ENCODE data around the gene CTIF.

DNA sequence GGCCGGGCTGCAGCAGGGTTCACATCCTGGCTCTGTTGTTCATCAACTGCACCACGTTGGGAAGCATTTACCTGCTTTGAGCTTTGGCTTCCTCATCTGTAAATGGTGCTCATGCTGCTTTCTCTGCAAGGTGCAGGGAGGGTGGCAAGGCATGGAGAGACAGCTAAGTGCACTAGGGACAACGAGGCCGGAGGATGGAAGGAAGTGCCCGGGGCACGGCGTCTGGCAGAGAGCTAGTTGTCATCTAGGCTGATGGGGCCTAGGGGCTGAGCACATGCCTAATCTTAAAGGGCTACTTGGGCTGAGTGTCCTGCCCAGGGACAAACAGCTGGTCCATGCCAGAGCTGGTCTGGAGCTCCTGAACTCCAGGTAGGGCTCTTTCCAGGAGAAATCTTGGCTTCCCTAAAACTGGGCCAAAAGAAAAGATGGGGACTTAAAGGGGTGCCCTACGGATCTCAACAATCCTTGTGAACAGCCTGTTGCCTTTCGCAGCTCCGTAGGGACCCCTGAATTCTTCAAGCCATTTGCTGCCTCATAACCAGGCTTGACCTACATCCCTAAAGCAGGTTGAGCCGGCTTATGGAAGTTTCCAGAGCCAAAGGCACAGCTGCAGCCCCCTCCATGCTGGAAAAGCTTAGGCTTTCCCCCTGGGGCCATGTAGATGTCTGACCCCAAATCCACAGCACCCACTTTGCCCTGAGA is 281.1 kb downstream of the CTIF start:
- TF ChIP-seq, protein P1, sequence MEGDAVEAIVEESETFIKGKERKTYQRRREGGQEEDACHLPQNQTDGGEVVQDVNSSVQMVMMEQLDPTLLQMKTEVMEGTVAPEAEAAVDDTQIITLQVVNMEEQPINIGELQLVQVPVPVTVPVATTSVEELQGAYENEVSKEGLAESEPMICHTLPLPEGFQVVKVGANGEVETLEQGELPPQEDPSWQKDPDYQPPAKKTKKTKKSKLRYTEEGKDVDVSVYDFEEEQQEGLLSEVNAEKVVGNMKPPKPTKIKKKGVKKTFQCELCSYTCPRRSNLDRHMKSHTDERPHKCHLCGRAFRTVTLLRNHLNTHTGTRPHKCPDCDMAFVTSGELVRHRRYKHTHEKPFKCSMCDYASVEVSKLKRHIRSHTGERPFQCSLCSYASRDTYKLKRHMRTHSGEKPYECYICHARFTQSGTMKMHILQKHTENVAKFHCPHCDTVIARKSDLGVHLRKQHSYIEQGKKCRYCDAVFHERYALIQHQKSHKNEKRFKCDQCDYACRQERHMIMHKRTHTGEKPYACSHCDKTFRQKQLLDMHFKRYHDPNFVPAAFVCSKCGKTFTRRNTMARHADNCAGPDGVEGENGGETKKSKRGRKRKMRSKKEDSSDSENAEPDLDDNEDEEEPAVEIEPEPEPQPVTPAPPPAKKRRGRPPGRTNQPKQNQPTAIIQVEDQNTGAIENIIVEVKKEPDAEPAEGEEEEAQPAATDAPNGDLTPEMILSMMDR (IDR thresholded peaks at IDR 0.05; ENCODE audit: low read length), result no peak
- TF ChIP-seq EZH2phosphoT487 (IDR thresholded peaks at IDR 0.05; ENCODE audit: low read length), result no peak

Data from MM.1S (cell line).